Forelimb muscle (tissue), 1 donor: Measurements from ENCODE around the gene FBXW7. TPM values are rescaled to one million over a fixed set of nuclear protein-coding genes. Genes with fewer than 3 reads are reported as not detected.

Experiments used
- DNase-seq: peaks from one replicate; pipeline ENCODE4 v3.0.0-alpha.2; 2013; ENCODE audit warnings: low read depth
- polyA plus RNA-seq: library from polyadenylated mRNA; unstranded; fragments of 120-200 nt; gene quantifications from one replicate; pipeline ENCODE4 v1.2.1, GENCODE V29; 2013; ENCODE audit not compliant: insufficient read length

The FBXW7 gene
- polyA plus RNA-seq, 1 donor = 25.9 TPM

GRCh38 chr4:152283801-152284470, 252.0 kb downstream of the FBXW7 start:
- DNase-seq = no peak

GRCh38 chr4:152281822-152282221, 254.1 kb downstream of the FBXW7 start:
- no peak for DNase-seq

GRCh38 chr4:152281211-152281610, 254.7 kb downstream of the FBXW7 start:
- DNase-seq = no peak

- DNase-seq = no peak
Observed at GRCh38 chr4:152279234-152279566, 256.7 kb downstream of the FBXW7 start.

- no peak for DNase-seq
Observed at GRCh38 chr4:152278505-152279233, 257.2 kb downstream of the FBXW7 start.

GRCh38 chr4:152278172-152278504, 257.8 kb downstream of the FBXW7 start:
- DNase-seq = no peak

GRCh38 chr4:152277333-152277732, 258.6 kb downstream of the FBXW7 start:
- DNase-seq = no peak

GRCh38 chr4:152273343-152273742, 262.5 kb downstream of the FBXW7 start:
- no peak for DNase-seq

Other genes starting within 250 kb of the FBXW7 start
- gene TMEM154, start 143.9 kb upstream of the FBXW7 start, polyA plus RNA-seq = 0.68 TPM
- gene TIGD4, start 243.6 kb upstream of the FBXW7 start, polyA plus RNA-seq = 3.6 TPM
- gene ARFIP1, start 243.9 kb upstream of the FBXW7 start, polyA plus RNA-seq = 16.7 TPM